ENCODE results near the gene RUNDC3A.

DNA sequence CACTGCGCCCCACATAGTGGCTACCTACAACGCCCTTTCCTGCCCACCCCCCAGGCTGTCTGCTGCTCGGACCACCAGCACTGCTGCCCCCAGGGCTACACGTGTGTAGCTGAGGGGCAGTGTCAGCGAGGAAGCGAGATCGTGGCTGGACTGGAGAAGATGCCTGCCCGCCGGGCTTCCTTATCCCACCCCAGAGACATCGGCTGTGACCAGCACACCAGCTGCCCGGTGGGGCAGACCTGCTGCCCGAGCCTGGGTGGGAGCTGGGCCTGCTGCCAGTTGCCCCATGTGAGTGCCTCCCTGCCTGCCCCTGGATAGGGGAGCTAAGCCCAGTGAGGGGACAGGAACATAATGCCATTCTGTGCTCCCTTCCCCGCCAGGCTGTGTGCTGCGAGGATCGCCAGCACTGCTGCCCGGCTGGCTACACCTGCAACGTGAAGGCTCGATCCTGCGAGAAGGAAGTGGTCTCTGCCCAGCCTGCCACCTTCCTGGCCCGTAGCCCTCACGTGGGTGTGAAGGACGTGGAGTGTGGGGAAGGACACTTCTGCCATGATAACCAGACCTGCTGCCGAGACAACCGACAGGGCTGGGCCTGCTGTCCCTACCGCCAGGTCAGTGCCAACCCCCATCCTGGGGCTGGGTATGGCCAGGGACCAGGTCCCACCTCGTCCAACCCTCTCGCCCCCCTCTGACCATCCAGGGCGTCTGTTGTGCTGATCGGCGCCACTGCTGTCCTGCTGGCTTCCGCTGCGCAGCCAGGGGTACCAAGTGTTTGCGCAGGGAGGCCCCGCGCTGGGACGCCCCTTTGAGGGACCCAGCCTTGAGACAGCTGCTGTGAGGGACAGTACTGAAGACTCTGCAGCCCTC, 43.8 kb downstream of the RUNDC3A start:
- TF ChIP-seq ZBTB7A (tag by site-specific recombination; IDR thresholded peaks at IDR 0.05; ENCODE audit: low read depth) = no peak
- no peak for TF ChIP-seq ZBTB17 (tag by site-specific recombination; IDR thresholded peaks at IDR 0.05)
- TF ChIP-seq ZNF311 (tag by site-specific recombination; IDR thresholded peaks at IDR 0.05; ENCODE audit: borderline replicate concordance) = no peak
- no peak for TF ChIP-seq HOXC10 (CRISPR knock-in tag; IDR thresholded peaks at IDR 0.05)
- no peak for TF ChIP-seq ZNF112 (tag by site-specific recombination; IDR thresholded peaks at IDR 0.05)
- TF ChIP-seq, protein P1, sequence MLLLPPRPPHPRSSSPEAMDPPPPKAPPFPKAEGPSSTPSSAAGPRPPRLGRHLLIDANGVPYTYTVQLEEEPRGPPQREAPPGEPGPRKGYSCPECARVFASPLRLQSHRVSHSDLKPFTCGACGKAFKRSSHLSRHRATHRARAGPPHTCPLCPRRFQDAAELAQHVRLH (tag by site-specific recombination; IDR thresholded peaks at IDR 0.05) = no peak
